Measurements from ENCODE around the gene HES4. TPM values are rescaled to one million over a fixed set of nuclear protein-coding genes. Genes with fewer than 3 reads are reported as not detected.

The HES4 gene
- total and polyA plus RNA-seq, 2 donors (not counting 1 experiment from before 2014, with no cell fraction given), result 0.49 to 2.0 TPM

DNA sequence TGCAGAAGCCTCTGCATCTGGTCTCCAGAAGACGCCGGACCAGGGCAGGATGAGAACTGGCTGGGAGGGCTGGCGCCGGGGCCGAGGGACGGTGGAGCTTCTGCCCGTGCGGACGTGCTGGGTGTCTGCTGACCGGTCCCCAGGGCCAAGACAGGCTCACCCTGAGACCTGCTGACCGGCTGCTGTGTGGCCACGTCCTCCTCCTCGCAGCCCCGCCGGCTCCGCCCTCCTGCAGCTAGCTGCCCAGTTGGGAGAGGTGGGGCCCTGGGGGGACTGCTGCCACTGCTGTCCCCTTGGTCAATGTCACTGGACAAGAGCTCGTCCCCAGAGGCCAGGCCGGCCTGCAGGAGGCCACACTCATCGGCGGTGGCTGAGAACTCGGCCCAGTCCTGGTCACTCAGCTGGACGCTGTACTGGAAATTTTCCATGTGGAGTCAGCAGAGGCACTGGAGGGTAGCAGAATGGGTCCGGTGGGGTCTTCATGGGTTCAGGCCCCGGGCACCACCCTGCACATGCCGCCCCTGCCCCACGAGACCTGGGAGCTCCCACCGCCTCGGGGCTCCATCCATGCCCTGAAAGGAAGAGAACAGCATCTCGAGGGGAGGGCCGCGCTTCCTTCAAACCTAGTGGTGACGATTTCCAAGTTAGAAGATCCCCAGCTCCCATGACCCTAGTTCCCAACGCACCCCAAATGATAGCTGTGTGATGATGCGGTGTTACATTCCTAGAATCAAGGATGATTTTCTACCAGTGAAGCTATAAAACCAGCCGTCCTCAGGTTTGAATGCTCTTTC, 19.1 kb downstream of the HES4 start:
- Histone ChIP-seq H4K20me1 (ENCODE audit: control insufficient read depth, extremely low read depth, insufficient read depth, low read length) (no peaks in the 10 kb centered on the region), H3K9ac (ENCODE audit: insufficient read depth, low read length) (no peak overlapping the region), H3K27ac (ENCODE audit: insufficient read depth, low read length) (no peak overlapping the region), H3K4me1 (ENCODE audit: control insufficient read depth, extremely low read depth, insufficient read depth, low read length) (no peaks in the 10 kb centered on the region), H2AFZ (ENCODE audit: low read length) (no peak overlapping the region), H3K36me3 (ENCODE audit: control insufficient read depth, insufficient read depth, low read length) (no peaks in the 10 kb centered on the region), H3K27me3 (ENCODE audit: control insufficient read depth, insufficient read depth, low read length) (peaks cover 6% of the 10 kb centered on the region), H3K79me2 (ENCODE audit: control insufficient read depth, insufficient read depth, low read length) (no peaks in the 10 kb centered on the region), H3K9me3 (ENCODE audit: control insufficient read depth, insufficient read depth, low read depth, low read length) (no peaks in the 10 kb centered on the region), H3K4me2 (ENCODE audit: extremely low read depth, insufficient read depth, low read length) (no peak overlapping the region), H3K4me3 (replicated peaks in 1 of 4; ENCODE audit: control extremely low read depth in 1 of 4, insufficient read depth in 1 of 4, low read depth in 3 of 4, low read length in 4 of 4) (no peak overlapping the region)
- no peak for DNase-seq (ENCODE audit: low read depth in 2 of 2)
- TF ChIP-seq EZH2 (IDR thresholded peaks at IDR 0.05; ENCODE audit: low read length, missing control alignments) (no peak), CTCF (conservative IDR thresholded peaks at IDR 0.05 in 1 of 2, IDR thresholded peaks at IDR 0.05 in 1 of 2; ENCODE audit: low read depth in 1 of 2, low read length in 2 of 2) (no peak)

- Histone ChIP-seq H3K27me3 (ENCODE audit: control insufficient read depth, insufficient read depth, low read length) (peaks cover 4% of the 10 kb centered on the region), H3K4me1 (ENCODE audit: control insufficient read depth, extremely low read depth, insufficient read depth, low read length) (no peaks in the 10 kb centered on the region), H3K36me3 (ENCODE audit: control insufficient read depth, insufficient read depth, low read length) (no peaks in the 10 kb centered on the region), H3K9me3 (ENCODE audit: control insufficient read depth, insufficient read depth, low read depth, low read length) (no peaks in the 10 kb centered on the region), H3K27ac (ENCODE audit: insufficient read depth, low read length) (no peak overlapping the region), H2AFZ (ENCODE audit: low read length) (no peak overlapping the region), H3K4me3 (replicated peaks in 1 of 4; ENCODE audit: control extremely low read depth in 1 of 4, insufficient read depth in 1 of 4, low read depth in 3 of 4, low read length in 4 of 4) (no peak overlapping the region), H3K79me2 (ENCODE audit: control insufficient read depth, insufficient read depth, low read length) (no peaks in the 10 kb centered on the region), H3K4me2 (ENCODE audit: extremely low read depth, insufficient read depth, low read length) (no peak overlapping the region), H3K9ac (ENCODE audit: insufficient read depth, low read length) (no peak overlapping the region), H4K20me1 (ENCODE audit: control insufficient read depth, extremely low read depth, insufficient read depth, low read length) (no peaks in the 10 kb centered on the region)
- no peak for DNase-seq (ENCODE audit: low read depth in 2 of 2)
- no peak for TF ChIP-seq EZH2 (IDR thresholded peaks at IDR 0.05; ENCODE audit: low read length, missing control alignments)
- TF ChIP-seq CTCF (conservative IDR thresholded peaks at IDR 0.05 in 1 of 2, IDR thresholded peaks at IDR 0.05 in 1 of 2; ENCODE audit: low read depth in 1 of 2, low read length in 2 of 2), result no peak
These were observed 19.7 kb downstream of the HES4 start for GRCh38 chr1:980137-980571.

DNA sequence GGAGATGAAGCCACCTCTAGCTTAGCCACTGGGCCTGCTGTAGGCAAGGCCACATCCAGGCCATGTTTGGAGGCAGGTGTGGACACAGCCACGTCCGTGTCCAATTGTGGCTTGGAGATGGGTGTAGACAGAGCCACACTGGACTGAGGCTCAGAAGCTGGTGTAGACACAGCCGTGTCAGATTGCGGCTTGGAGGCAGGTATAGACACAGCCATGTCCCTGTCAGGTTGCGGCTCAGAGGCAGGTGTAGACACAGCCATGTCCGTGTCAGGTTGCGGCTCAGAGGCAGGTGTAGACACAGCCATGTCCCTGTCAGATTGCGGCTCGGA, 20.2 kb downstream of the HES4 start:
- Histone ChIP-seq H3K27me3 (ENCODE audit: control insufficient read depth, insufficient read depth, low read length) (peaks cover 2% of the 10 kb centered on the region), H3K4me3 (replicated peaks in 1 of 4; ENCODE audit: control extremely low read depth in 1 of 4, insufficient read depth in 1 of 4, low read depth in 3 of 4, low read length in 4 of 4) (no peak overlapping the region), H3K9ac (ENCODE audit: insufficient read depth, low read length) (no peak overlapping the region), H3K79me2 (ENCODE audit: control insufficient read depth, insufficient read depth, low read length) (no peaks in the 10 kb centered on the region), H4K20me1 (ENCODE audit: control insufficient read depth, extremely low read depth, insufficient read depth, low read length) (no peaks in the 10 kb centered on the region), H3K27ac (ENCODE audit: insufficient read depth, low read length) (no peak overlapping the region), H3K36me3 (ENCODE audit: control insufficient read depth, insufficient read depth, low read length) (no peaks in the 10 kb centered on the region), H2AFZ (ENCODE audit: low read length) (no peak overlapping the region), H3K4me2 (ENCODE audit: extremely low read depth, insufficient read depth, low read length) (no peak overlapping the region), H3K4me1 (ENCODE audit: control insufficient read depth, extremely low read depth, insufficient read depth, low read length) (no peaks in the 10 kb centered on the region), H3K9me3 (ENCODE audit: control insufficient read depth, insufficient read depth, low read depth, low read length) (no peaks in the 10 kb centered on the region)
- DNase-seq (ENCODE audit: low read depth in 2 of 2), result no peak
- TF ChIP-seq CTCF (conservative IDR thresholded peaks at IDR 0.05 in 1 of 2, IDR thresholded peaks at IDR 0.05 in 1 of 2; ENCODE audit: low read depth in 1 of 2, low read length in 2 of 2) (no peak), EZH2 (IDR thresholded peaks at IDR 0.05; ENCODE audit: low read length, missing control alignments) (no peak)

All from fibroblast of lung (primary cell).